H1 (cell line): ENCODE measurements around the gene MEF2A. TPM values are rescaled to one million over a fixed set of nuclear protein-coding genes. Genes with fewer than 3 reads are reported as not detected.

Experiments used
- CTCF ChIA-PET: fragments of 300-600 bp; sonication (Branson Sonifier 250); formaldehyde crosslinking; loops from one replicate; lab custom pipeline; 2021; ENCODE audit not compliant: partially characterized antibody; lab: Charles Lee
- POLR2A ChIA-PET: fragments of 300-600 bp; sonication (Branson Sonifier 250); formaldehyde crosslinking; loops from one replicate; lab custom pipeline; 2021; ENCODE audit warnings: inconsistent platforms; ENCODE audit not compliant: partially characterized antibody; lab: Charles Lee
- DNase-seq, 2 experiments: peaks; one replicate each; pipeline versions ENCODE4 v3.0.0 to v3.0.0-alpha.2; 2010 to 2022; ENCODE audit warnings: low spot score in 2 of 2, low read depth in 1 of 2, mixed read lengths in 1 of 2
- FAIRE-seq: peaks from 2 replicates; lab custom pipeline; 2011; peaks lifted over from hg19 to GRCh38; lab: Jason Lieb, UNC
- H2AFZ ChIP-seq: 2 replicates; pipeline ENCODE4 v1.8.1; 2012; ENCODE audit warnings: low read length, inconsistent platforms
- H2AK5ac ChIP-seq: 2 replicates; pipeline ENCODE4 v1.6.1; 2013; ENCODE audit warnings: low read depth, low read length
- H2BK120ac ChIP-seq: replicated peaks from 2 replicates; pipeline ENCODE3; 2013; ENCODE audit warnings: low read depth, low read length, inconsistent platforms
- H2BK12ac ChIP-seq: 2 replicates; pipeline ENCODE4 v1.6.1; 2013; ENCODE audit warnings: low read depth, low read length
- H2BK15ac ChIP-seq: 2 replicates; pipeline ENCODE4 v1.6.1; 2013; ENCODE audit warnings: low read length
- H2BK20ac ChIP-seq: 2 replicates; pipeline ENCODE4 v1.6.1; 2013; ENCODE audit warnings: low read length
- H2BK5ac ChIP-seq: 2 replicates; pipeline ENCODE4 v1.6.1; 2013; ENCODE audit warnings: low read depth, low read length
- H3K14ac ChIP-seq: 2 replicates; pipeline ENCODE4 v1.6.1; 2013; ENCODE audit warnings: inconsistent platforms; ENCODE audit not compliant: insufficient read length
- H3K18ac ChIP-seq: 2 replicates; pipeline ENCODE4 v1.6.1; 2013; ENCODE audit warnings: low read length; ENCODE audit errors: extremely low read depth
- H3K23ac ChIP-seq: 2 replicates; pipeline ENCODE4 v1.6.1; 2013; ENCODE audit warnings: inconsistent platforms; ENCODE audit not compliant: insufficient read length
- H3K23me2 ChIP-seq: 2 replicates; pipeline ENCODE4 v1.6.1; 2013; ENCODE audit warnings: low read depth, low read length
- H3K27ac ChIP-seq: 2 replicates; pipeline ENCODE4 v1.6.1; 2011; ENCODE audit warnings: low read depth, low read length, inconsistent platforms
- H3K27me3 ChIP-seq, 4 experiments: replicated peaks in 1 of 4; 1 replicate in 1 of 4; 2 replicates in 3 of 4; pipeline versions ENCODE4 v1.6.1 to v1.8.1; 2011 to 2013; ENCODE audit warnings: low read length in 3 of 4, mild to moderate bottlenecking in 3 of 4, inconsistent platforms in 2 of 4, mixed read lengths in 2 of 4, moderate library complexity in 1 of 4; ENCODE audit not compliant: control insufficient read depth in 3 of 4, insufficient read depth in 3 of 4; ENCODE audit errors: extremely low read depth in 1 of 4
- H3K36me3 ChIP-seq, 4 experiments: 2 replicates each; pipeline versions ENCODE4 v1.6.1 to v1.8.1; 2011 to 2013; ENCODE audit warnings: mild to moderate bottlenecking in 4 of 4, low read length in 3 of 4, moderate library complexity in 2 of 4, control low read depth in 1 of 4, inconsistent platforms in 1 of 4; ENCODE audit not compliant: insufficient read depth in 4 of 4, control insufficient read depth in 2 of 4
- H3K4ac ChIP-seq: replicated peaks from 2 replicates; pipeline ENCODE3; 2013; ENCODE audit warnings: low read length, low read depth, mixed read lengths, inconsistent platforms; ENCODE audit not compliant: insufficient read length
- H3K4me1 ChIP-seq, 4 experiments: replicated peaks in 1 of 4; 1 replicate in 1 of 4; 2 replicates in 3 of 4; pipeline versions ENCODE4 v1.6.1 to v1.8.1; 2011 to 2013; ENCODE audit warnings: low read length in 3 of 4, inconsistent platforms in 2 of 4, mixed read lengths in 1 of 4; ENCODE audit not compliant: insufficient read depth in 4 of 4, control insufficient read depth in 3 of 4
- H3K4me2 ChIP-seq, 2 experiments: 2 replicates each; pipeline versions ENCODE4 v1.6.1 to v1.8.1; 2011 to 2013; ENCODE audit warnings: low read depth in 2 of 2, low read length in 2 of 2, control low read depth in 1 of 2, inconsistent platforms in 1 of 2, mild to moderate bottlenecking in 1 of 2; ENCODE audit not compliant: insufficient read depth in 1 of 2
- H3K4me3 ChIP-seq, 4 experiments: fragments of 200-600, 300-600 bp in 1 of 4; sonication (generic), shearing (Covaris generic), sonication (Bioruptor Twin) in 1 of 4; 2 replicates each; pipeline versions ENCODE4 v1.5.1 to v1.8.1; 2011 to 2016; ENCODE audit warnings: low read length in 4 of 4, low read depth in 3 of 4, control low read depth in 2 of 4, inconsistent platforms in 2 of 4, mild to moderate bottlenecking in 2 of 4, mixed read lengths in 1 of 4, moderate library complexity in 1 of 4; ENCODE audit not compliant: insufficient read depth in 2 of 4; ENCODE audit errors: extremely low read depth in 1 of 4
- H3K56ac ChIP-seq: replicated peaks from 2 replicates; pipeline ENCODE3; 2013; ENCODE audit warnings: low read depth, mild to moderate bottlenecking, mixed read lengths, low read length, inconsistent platforms; ENCODE audit not compliant: insufficient read length
- H3K79me1 ChIP-seq: 2 replicates; pipeline ENCODE4 v1.6.1; 2013; ENCODE audit warnings: low read depth, low read length, control low read depth
- H3K79me2 ChIP-seq, 2 experiments: 2 replicates each; pipeline versions ENCODE4 v1.6.1 to v1.8.1; 2012 to 2013; ENCODE audit warnings: low read length in 2 of 2, mild to moderate bottlenecking in 2 of 2, inconsistent platforms in 1 of 2; ENCODE audit not compliant: insufficient read depth in 2 of 2, control insufficient read depth in 1 of 2
- H3K9ac ChIP-seq, 4 experiments: replicated peaks in 1 of 4; 1 replicate in 1 of 4; 2 replicates in 3 of 4; pipeline versions ENCODE4 v1.6.1 to v1.8.1; 2011 to 2013; ENCODE audit warnings: low read depth in 3 of 4, low read length in 3 of 4, control low read depth in 2 of 4, mild to moderate bottlenecking in 2 of 4, moderate library complexity in 2 of 4, inconsistent platforms in 1 of 4; ENCODE audit errors: extremely low read depth in 1 of 4
- H3K9me3 ChIP-seq, 2 experiments: 2 replicates each; pipeline versions ENCODE4 v1.6.1 to v1.8.1; 2012 to 2013; ENCODE audit warnings: mild to moderate bottlenecking in 2 of 2, moderate library complexity in 2 of 2, control low read depth in 1 of 2, inconsistent platforms in 1 of 2, low read depth in 1 of 2, low read length in 1 of 2, mixed read lengths in 1 of 2; ENCODE audit not compliant: insufficient read depth in 2 of 2
- H4K20me1 ChIP-seq, 2 experiments: replicated peaks in 1 of 2; 2 replicates each; pipeline versions ENCODE3 to v1.8.1; 2011 to 2013; ENCODE audit warnings: inconsistent platforms in 2 of 2, low read length in 2 of 2, mild to moderate bottlenecking in 1 of 2; ENCODE audit not compliant: insufficient read depth in 2 of 2, control insufficient read depth in 1 of 2
- H4K5ac ChIP-seq: 2 replicates; pipeline ENCODE4 v1.6.1; 2013; ENCODE audit warnings: low read length, low read depth, mixed read lengths, inconsistent platforms; ENCODE audit not compliant: insufficient read length
- H4K8ac ChIP-seq: 2 replicates; pipeline ENCODE4 v1.8.0; 2013; ENCODE audit warnings: mild to moderate bottlenecking, moderate library complexity, low read length, inconsistent platforms; ENCODE audit not compliant: insufficient read depth; ENCODE audit errors: extremely low read depth
- H4K91ac ChIP-seq: replicated peaks from 2 replicates; pipeline ENCODE3; 2013; ENCODE audit warnings: low read length, mixed read lengths, inconsistent platforms; ENCODE audit not compliant: insufficient read length
- ASH2L ChIP-seq: fragments of 200-600, 300-600 bp; sonication (generic); IDR thresholded peaks from one replicate; pipeline ENCODE4 v1.7.1; 2017; ENCODE audit warnings: low read length
- CTCF ChIP-seq, 3 experiments: IDR thresholded peaks; 1 replicate in 2 of 3; 2 replicates in 1 of 3; pipeline versions ENCODE4 v1.5.1 to v1.6.1; 2011; ENCODE audit warnings: low read length in 3 of 3, mild to moderate bottlenecking in 3 of 3, inconsistent platforms in 2 of 3, low read depth in 1 of 3, moderate library complexity in 1 of 3; ENCODE audit not compliant: insufficient read depth in 1 of 3; ENCODE audit errors: control extremely low read depth in 1 of 3
- RAD21 ChIP-seq, 2 experiments: IDR thresholded peaks in 1 of 2; conservative IDR thresholded peaks in 1 of 2; 2 replicates each; pipeline ENCODE4 v1.6.1; 2011; ENCODE audit warnings: low read depth in 2 of 2, low read length in 2 of 2, improper control_type of control experiment in 1 of 2, inconsistent platforms in 1 of 2, mild to moderate bottlenecking in 1 of 2, moderate library complexity in 1 of 2
- WGBS, 2 experiments: shearing (Covaris generic) in 1 of 2; methylation state at CpG; one replicate each; pipeline versions ENCODE4 v1.1.6 to v1.1.7; 2013 to 2015; ENCODE audit warnings: low lambda C conversion rate in 2 of 2, mixed read lengths in 2 of 2, inconsistent platforms in 1 of 2, low coverage in 1 of 2, missing lambda C conversion rate in 1 of 2; ENCODE audit not compliant: insufficient replicate concordance in 2 of 2, insufficient coverage in 1 of 2, insufficient read length in 1 of 2; ENCODE audit errors: extremely low coverage in 1 of 2, missing lambda C conversion rate in 1 of 2; 5-methylcytosine and 5-hydroxymethylcytosine counted together
- polyA plus RNA-seq, 7 experiments: library from polyadenylated mRNA; depleted of rRNA in 3 of 7; stranded (reverse) in 5 of 7; unstranded in 2 of 7; fragments of >200 nt in 5 of 7; fragments of 200-250 nt in 2 of 7; gene quantifications; 1 replicate in 5 of 7; 2 replicates in 1 of 7; 4 replicates in 1 of 7; pipeline versions ENCODE4 v1.2.1 to v1.2.3, GENCODE V29; 2011 to 2013; ENCODE audit warnings: missing spikeins in 2 of 7, mixed read lengths in 2 of 7
- total RNA-seq: library from RNA; stranded (reverse); fragmentation: NEBNext Ultra II Directional; extraction: Animal tissue kit (Norgen Biotek cat#: 25700); gene quantifications from 2 replicates; pipeline ENCODE4 v1.2.1, GENCODE V29; 2021

Gene MEF2A
- total and polyA plus RNA-seq, 2 of the 8 experiments (the other 6 are each of a cell fraction or from before 2014, with no cell fraction given): 15.6 to 22.5 TPM

- Histone ChIP-seq H4K8ac (no peak overlapping the region), H3K23ac (no peak overlapping the region), H3K36me3 (peaks cover 0 to 6% (median 0%) of the 10 kb centered on the region in 4 experiments; a peak in 2 of 8 replicates), H2AFZ (no peak overlapping the region), H2BK20ac (no peak overlapping the region), H2BK120ac (no peak overlapping the region), H2BK12ac (no peak overlapping the region), H3K27ac (no peak overlapping the region), H3K56ac (no peak overlapping the region), H2BK5ac (no peak overlapping the region), H2AK5ac (no peak overlapping the region), H3K79me2 (no peaks in the 10 kb centered on the region), H3K79me1 (no peaks in the 10 kb centered on the region; the same call in 1 of the 2 replicates), H3K14ac (no peak overlapping the region), H3K27me3 (no peaks in the 10 kb centered on the region), H4K20me1 (no peaks in the 10 kb centered on the region), H3K9ac (no peak overlapping the region), H3K18ac (no peak overlapping the region), H3K9me3 (no peaks in the 10 kb centered on the region), H4K91ac (no peak overlapping the region), H3K23me2 (no peaks in the 10 kb centered on the region), H3K4me3 (no peak overlapping the region), H3K4me1 (no peaks in the 10 kb centered on the region; a peak in 1 of 7 replicates), H3K4ac (no peak overlapping the region), H4K5ac (no peak overlapping the region), H3K4me2 (no peak overlapping the region), H2BK15ac (no peak overlapping the region)
- CTCF ChIA-PET: interaction anchor here (0.6 to 5.7 kb wide), 72 partner anchors 9 to 604 kb away, joined by 3 to 53 read pairs (median 5); no protein-coding TSS in a partner anchor
- WGBS, 2 experiments: 46% methylated on average over 3 of the region's 3 CpGs; no CpG with 5 or more reads in 1 of the 2 experiments
- peak in 2 of 3 experiments; percentile 69 to 77; a peak in 3 of 4 replicates for TF ChIP-seq CTCF (IDR thresholded peaks at IDR 0.05; ENCODE audit: control extremely low read depth in 1 of 3, insufficient read depth in 1 of 3, low read depth in 1 of 3, low read length in 3 of 3)
- TF ChIP-seq ASH2L: no peak
- TF ChIP-seq RAD21 (IDR thresholded peaks at IDR 0.05 in 1 of 2, conservative IDR thresholded peaks at IDR 0.05 in 1 of 2; ENCODE audit: low read depth in 2 of 2, low read length in 2 of 2): peak; percentile 86 to 87
- DNase-seq (no peak), FAIRE-seq (peak; percentile 48)
- POLR2A ChIA-PET: interaction anchor here (0.9 to 1.2 kb wide), 4 partner anchors 13 to 138 kb away, joined by 3 to 4 read pairs (median 3); no protein-coding TSS in a partner anchor
Measured at GRCh38 chr15:99704444-99704838, 138.7 kb downstream of the MEF2A start.
